ENCODE data around the gene MGA. TPM values are rescaled to one million over a fixed set of nuclear protein-coding genes. Genes with fewer than 3 reads are reported as not detected.

The MGA gene
- total RNA-seq, 1 donor from 2014 or later: 32.6 TPM

GRCh38 chr15:41648770-41649169, 11.4 kb upstream of the MGA start:
- Histone ChIP-seq H3K4me1 (ENCODE audit: insufficient read depth, low read length) (peaks cover 7% of the 10 kb centered on the region), H3K9me3 (ENCODE audit: insufficient read depth, low read depth, low read length) (peaks cover 3% of the 10 kb centered on the region), H3K36me3 (ENCODE audit: insufficient read depth, low read length) (no peaks in the 10 kb centered on the region), H3K4me3 (ENCODE audit: insufficient read depth, low read depth, low read length) (no peak overlapping the region), H3K27ac (ENCODE audit: low read depth, low read length) (no peak overlapping the region), H3K4me2 (ENCODE audit: low read length) (peak overlapping the region; percentile 63), H3K27me3 (ENCODE audit: insufficient read depth, low read length) (no peaks in the 10 kb centered on the region), H2AFZ (ENCODE audit: low read depth, low read length) (no peak overlapping the region), H3K9ac (ENCODE audit: low read length) (no peak overlapping the region), H4K20me1 (ENCODE audit: insufficient read depth, low read length) (peaks cover 2% of the 10 kb centered on the region), H3K79me2 (ENCODE audit: insufficient read depth, low read length) (no peaks in the 10 kb centered on the region)
- DNase-seq (ENCODE audit: low read depth) (peak; percentile 87), FAIRE-seq (peak; percentile 32)
- Mint-ChIP-seq H3K4me3 (ENCODE audit: unreplicated experiment) (no peak overlapping the region), H3K27me3 (ENCODE audit: low read depth, unreplicated experiment) (no peaks in the 10 kb centered on the region), H3K9me3 (ENCODE audit: unreplicated experiment) (peaks cover 9% of the 10 kb centered on the region), H3K4me1 (ENCODE audit: low read depth, unreplicated experiment) (no peaks in the 10 kb centered on the region), H3K27ac (ENCODE audit: unreplicated experiment) (no peak overlapping the region), H3K36me3 (ENCODE audit: low read depth, unreplicated experiment) (no peaks in the 10 kb centered on the region)
- TF ChIP-seq CTCF (IDR thresholded peaks at IDR 0.05; ENCODE audit: insufficient read depth, low read depth, low read length) (no peak), EZH2 (IDR thresholded peaks at IDR 0.05; ENCODE audit: insufficient read depth, low read length) (no peak)

DNA sequence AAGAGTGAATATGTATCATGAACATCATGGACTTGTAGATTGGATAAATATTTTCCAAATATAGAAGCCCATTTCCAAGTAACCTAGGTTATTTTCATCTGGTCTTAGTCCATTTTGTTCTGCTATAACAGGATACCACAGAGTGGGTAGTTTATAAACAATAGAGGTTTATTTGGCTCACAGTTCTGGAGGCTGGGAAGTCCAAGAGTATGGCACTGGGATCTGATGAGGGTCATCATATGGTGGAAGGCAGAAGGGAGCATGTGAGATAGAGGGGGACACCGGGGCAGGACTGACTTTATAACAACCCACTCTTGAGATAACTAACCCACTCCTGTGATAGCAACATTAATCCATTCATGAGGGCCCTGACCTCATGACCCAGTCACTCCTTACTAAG, 9.4 kb upstream of the MGA start:
- Mint-ChIP-seq H3K4me3 (ENCODE audit: unreplicated experiment) (no peak overlapping the region), H3K36me3 (ENCODE audit: low read depth, unreplicated experiment) (no peaks in the 10 kb centered on the region), H3K4me1 (ENCODE audit: low read depth, unreplicated experiment) (peaks cover under 1% of the 10 kb centered on the region), H3K27ac (ENCODE audit: unreplicated experiment) (no peak overlapping the region), H3K9me3 (ENCODE audit: unreplicated experiment) (peaks cover 9% of the 10 kb centered on the region), H3K27me3 (ENCODE audit: low read depth, unreplicated experiment) (no peaks in the 10 kb centered on the region)
- Histone ChIP-seq H3K27ac (ENCODE audit: low read depth, low read length) (no peak overlapping the region), H3K4me3 (ENCODE audit: insufficient read depth, low read depth, low read length) (no peak overlapping the region), H3K79me2 (ENCODE audit: insufficient read depth, low read length) (no peaks in the 10 kb centered on the region), H3K4me1 (ENCODE audit: insufficient read depth, low read length) (peaks cover 7% of the 10 kb centered on the region), H3K4me2 (ENCODE audit: low read length) (no peak overlapping the region), H3K27me3 (ENCODE audit: insufficient read depth, low read length) (no peaks in the 10 kb centered on the region), H3K9me3 (ENCODE audit: insufficient read depth, low read depth, low read length) (peaks cover 3% of the 10 kb centered on the region), H4K20me1 (ENCODE audit: insufficient read depth, low read length) (peaks cover 2% of the 10 kb centered on the region), H3K36me3 (ENCODE audit: insufficient read depth, low read length) (no peaks in the 10 kb centered on the region), H3K9ac (ENCODE audit: low read length) (no peak overlapping the region), H2AFZ (ENCODE audit: low read depth, low read length) (no peak overlapping the region)
- DNase-seq (ENCODE audit: low read depth): no peak
- no peak for FAIRE-seq
- no peak for TF ChIP-seq CTCF (IDR thresholded peaks at IDR 0.05; ENCODE audit: insufficient read depth, low read depth, low read length)
- no peak for TF ChIP-seq EZH2 (IDR thresholded peaks at IDR 0.05; ENCODE audit: insufficient read depth, low read length)

DNA sequence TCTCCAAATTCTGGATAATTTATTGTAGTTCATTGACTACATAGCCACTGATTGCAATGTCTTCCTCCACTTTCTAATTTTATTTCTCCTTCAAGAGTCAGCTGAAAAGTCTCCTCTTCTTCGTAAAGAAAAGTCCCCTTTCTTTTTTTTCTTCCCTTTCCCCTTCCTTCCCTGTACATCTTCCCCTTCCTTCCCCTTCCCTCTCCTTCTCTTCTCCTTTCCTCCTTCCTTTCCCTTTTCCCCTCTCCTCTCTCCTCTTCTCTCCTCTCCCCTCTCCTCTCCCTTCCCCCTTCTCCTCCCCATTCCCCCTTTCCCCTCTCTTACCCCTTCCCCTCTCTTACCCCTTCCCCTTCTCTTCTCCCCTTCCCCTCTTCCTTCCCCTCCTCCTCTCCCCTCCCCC, 8.8 kb upstream of the MGA start:
- no peaks in the 10 kb centered on the region for H3K79me2 ChIP-seq (ENCODE audit: insufficient read depth, low read length)
- H3K4me3 ChIP-seq (ENCODE audit: insufficient read depth, low read depth, low read length): no peak overlapping the region
- no peak overlapping the region for H2AFZ ChIP-seq (ENCODE audit: low read depth, low read length)
- TF ChIP-seq CTCF (IDR thresholded peaks at IDR 0.05; ENCODE audit: insufficient read depth, low read depth, low read length) (no peak), EZH2 (IDR thresholded peaks at IDR 0.05; ENCODE audit: insufficient read depth, low read length) (no peak)
- H4K20me1 ChIP-seq (ENCODE audit: insufficient read depth, low read length): peaks cover 2% of the 10 kb centered on the region
- H3K27me3 Mint-ChIP-seq (ENCODE audit: low read depth, unreplicated experiment): no peaks in the 10 kb centered on the region
- H3K27me3 ChIP-seq (ENCODE audit: insufficient read depth, low read length): no peaks in the 10 kb centered on the region
- no peaks in the 10 kb centered on the region for H3K36me3 ChIP-seq (ENCODE audit: insufficient read depth, low read length)
- H3K27ac ChIP-seq (ENCODE audit: low read depth, low read length): no peak overlapping the region
- peaks cover 4% of the 10 kb centered on the region for H3K4me1 Mint-ChIP-seq (ENCODE audit: low read depth, unreplicated experiment)
- DNase-seq (ENCODE audit: low read depth) (no peak), FAIRE-seq (no peak)
- H3K4me1 ChIP-seq (ENCODE audit: insufficient read depth, low read length): peaks cover 11% of the 10 kb centered on the region
- no peak overlapping the region for H3K4me3 Mint-ChIP-seq (ENCODE audit: unreplicated experiment)
- peaks cover 3% of the 10 kb centered on the region for H3K9me3 ChIP-seq (ENCODE audit: insufficient read depth, low read depth, low read length)
- H3K27ac Mint-ChIP-seq (ENCODE audit: unreplicated experiment): no peak overlapping the region
- peaks cover 9% of the 10 kb centered on the region for H3K9me3 Mint-ChIP-seq (ENCODE audit: unreplicated experiment)
- no peak overlapping the region for H3K4me2 ChIP-seq (ENCODE audit: low read length)
- H3K36me3 Mint-ChIP-seq (ENCODE audit: low read depth, unreplicated experiment): no peaks in the 10 kb centered on the region
- no peak overlapping the region for H3K9ac ChIP-seq (ENCODE audit: low read length)

Data from astrocyte (in vitro differentiated cells and primary cell).